ENCODE data around the gene PPIL1. TPM values are rescaled to one million over a fixed set of nuclear protein-coding genes. Genes with fewer than 3 reads are reported as not detected.
A peak's percentile ranks its signal among the peaks of the same experiment; 100 is the strongest.

Gene PPIL1
- total and polyA plus RNA-seq, 2 of the 13 experiments (the other 11 are each of a cell fraction or from before 2014, with no cell fraction given): 74.2 to 144 TPM

GRCh38 chr6:36840432-36841403, 33.9 kb downstream of the PPIL1 start (continued):
- TF ChIP-seq KLF13 (CRISPR knock-in tag; IDR thresholded peaks at IDR 0.05) (no peak), SMC3 (IDR thresholded peaks at IDR 0.05; ENCODE audit: low read length) (no peak), ZNF782 (CRISPR knock-in tag; IDR thresholded peaks at IDR 0.05; ENCODE audit: borderline replicate concordance) (no peak), ZEB1 (IDR thresholded peaks at IDR 0.05; ENCODE audit: insufficient replicate concordance, low read depth) (no peak), TFE3 (CRISPR knock-in tag; IDR thresholded peaks at IDR 0.05) (no peak), TFDP2 (CRISPR knock-in tag; IDR thresholded peaks at IDR 0.05) (no peak), SMARCE1 (IDR thresholded peaks at IDR 0.05; ENCODE audit: borderline replicate concordance) (no peak), ZNF136 (CRISPR knock-in tag; IDR thresholded peaks at IDR 0.05; ENCODE audit: low read depth) (no peak), GABPA (IDR thresholded peaks at IDR 0.05; ENCODE audit: low read depth, low read length) (no peak), GABPA (CRISPR knock-in tag; IDR thresholded peaks at IDR 0.05; ENCODE audit: low read depth) (no peak), CBX2 (IDR thresholded peaks at IDR 0.05; ENCODE audit: low read depth, low read length) (no peak), CBX2 (CRISPR knock-in tag; IDR thresholded peaks at IDR 0.05; ENCODE audit: low read depth) (peak; percentile 78; the same call in 1 of the 2 replicates), STAT5B (CRISPR knock-in tag; IDR thresholded peaks at IDR 0.05) (no peak), ZBTB3 (CRISPR knock-in tag; IDR thresholded peaks at IDR 0.05; ENCODE audit: borderline replicate concordance, low read depth) (no peak), ZSCAN29 (CRISPR knock-in tag; conservative IDR thresholded peaks at IDR 0.05) (no peak), REPIN1 (CRISPR knock-in tag; IDR thresholded peaks at IDR 0.05; ENCODE audit: borderline replicate concordance, low read depth) (no peak), ZNF597 (CRISPR knock-in tag; IDR thresholded peaks at IDR 0.05) (no peak), TMF1 (CRISPR knock-in tag; IDR thresholded peaks at IDR 0.05; ENCODE audit: low read depth) (no peak), KDM2A (CRISPR knock-in tag; IDR thresholded peaks at IDR 0.05; ENCODE audit: borderline replicate concordance, low read depth) (no peak; the same call in 1 of the 2 replicates), HINFP (CRISPR knock-in tag; IDR thresholded peaks at IDR 0.05; ENCODE audit: low read depth) (no peak), SETDB1 (CRISPR knock-in tag; IDR thresholded peaks at IDR 0.05; ENCODE audit: borderline replicate concordance) (no peak), AKAP8 (CRISPR knock-in tag; IDR thresholded peaks at IDR 0.05) (no peak)

Data from HepG2 (cell line).